Adrenal gland (tissue), 5 donors: ENCODE data around the gene C1D.

Source experiments
- CTCF ChIP-seq, 6 experiments: fragments of 450-650 bp in 4 of 6; fragments of 200-600 bp in 2 of 6; sonication (generic) in 1 of 6; IDR thresholded peaks; 1 replicate in 5 of 6; 2 replicates in 1 of 6; pipeline versions ENCODE4 v1.5.1 to v1.8.0; 2016 to 2021; ENCODE audit warnings: antibody characterized with exemption in 6 of 6, mild to moderate bottlenecking in 2 of 6, moderate library complexity in 1 of 6
- POLR2A ChIP-seq, 2 donors: fragments of 450-650 bp; IDR thresholded peaks; one replicate each; pipeline ENCODE4 v1.6.1; 2017; ENCODE audit warnings: antibody characterized with exemption in 2 of 2, mild to moderate bottlenecking in 2 of 2, moderate library complexity in 1 of 2
- donor health status: DM: no; HTN: no; CAD: no.

- no peak for TF ChIP-seq CTCF (IDR thresholded peaks at IDR 0.05)
- TF ChIP-seq POLR2A (IDR thresholded peaks at IDR 0.05), result no peak
Observed at GRCh38 chr2:68030529-68030928, 32.3 kb downstream of the C1D start.
